Activated naive CD4-positive, alpha-beta T cell treated with anti-CD3 and anti-CD28 coated beads, Interleukin-2, amount 50 U/mL, for 72 hours (primary cell): ENCODE measurements around the gene PAXX. TPM values are rescaled to one million over a fixed set of nuclear protein-coding genes. Genes with fewer than 3 reads are reported as not detected.
"Not testable (repeated sequence)": the region's sequence is repeated elsewhere in the genome, so short reads cannot be mapped to it uniquely, and the experiment has no call there.

Experiments used
- ATAC-seq, 2 donors: fragments of 150-1000 bp; cut with Tn5 transposase; 2 replicates each; pipeline ENCODE4 v1.10.0; 2021; ENCODE audit warnings: mild to moderate bottlenecking in 2 of 2, moderate library complexity in 2 of 2
- DNase-seq, 2 donors: peaks; one replicate each; pipeline ENCODE4 v3.0.0; 2021 to 2022; ENCODE audit warnings: low spot score in 2 of 2
- H3K27ac Mint-ChIP-seq, 2 donors: one replicate each; pipeline ENCODE4 v1.8.0; 2022; ENCODE audit warnings: mild to moderate bottlenecking in 2 of 2, mixed read lengths in 2 of 2
- H3K36me3 Mint-ChIP-seq, 2 donors: one replicate each; pipeline ENCODE4 v1.8.0; 2022; ENCODE audit warnings: mixed read lengths in 2 of 2
- H3K9me3 Mint-ChIP-seq, 2 donors: one replicate each; pipeline ENCODE4 v1.8.0; 2022; ENCODE audit warnings: mixed read lengths in 2 of 2
- total RNA-seq, 2 donors: library from RNA; stranded (reverse); gene quantifications; one replicate each; pipeline ENCODE4 v1.2.3, GENCODE V29; 2022

The PAXX gene
- total RNA-seq, 2 donors from 2014 or later, result 36.7 to 64.5 TPM

DNA sequence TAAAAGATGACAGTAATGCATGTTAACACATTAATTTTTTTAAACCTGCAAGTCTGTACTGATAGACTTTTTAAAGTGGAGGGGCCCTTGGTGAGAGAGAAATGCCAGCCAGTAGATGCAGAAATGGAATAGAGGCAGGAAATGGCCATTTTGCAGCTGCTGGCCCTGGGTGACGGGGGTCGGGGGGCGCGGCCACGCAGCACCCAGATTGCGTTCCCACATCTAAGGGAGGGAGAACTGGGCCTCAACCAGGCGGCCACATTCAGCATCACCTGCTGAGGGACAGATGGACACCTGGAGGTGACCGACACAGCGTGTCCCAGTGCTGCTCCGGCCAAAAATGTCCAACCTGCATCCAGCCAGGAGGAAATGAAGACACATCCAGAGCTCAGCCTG lies 10.4 kb downstream of the PAXX start:
- Mint-ChIP-seq H3K27ac (no peak overlapping the region), H3K9me3 (no peaks in the 10 kb centered on the region), H3K36me3 (no peaks in the 10 kb centered on the region)
- no peak for DNase-seq
- ATAC-seq, result no peak

DNA sequence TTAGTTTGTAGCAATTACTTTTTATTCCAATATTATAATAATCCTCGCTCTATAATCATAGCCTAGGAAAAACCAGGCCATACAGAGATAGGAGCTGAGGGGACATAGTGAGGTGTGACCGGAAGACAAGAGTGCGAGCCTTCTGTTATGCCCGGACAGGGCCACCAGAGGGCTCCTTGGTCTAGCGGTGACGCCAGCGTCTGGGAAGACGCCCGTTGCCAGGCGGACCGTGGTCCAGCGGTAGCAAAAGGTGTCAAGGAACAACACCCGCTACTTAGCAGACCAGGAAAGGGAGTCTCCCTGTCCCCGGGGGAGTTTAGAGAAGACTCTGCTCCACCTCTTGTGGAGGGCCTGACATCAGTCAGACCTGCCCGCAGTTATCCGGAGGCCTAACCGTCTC lies 12.1 kb downstream of the PAXX start:
- not testable (repeated sequence) for DNase-seq, ATAC-seq, H3K36me3 Mint-ChIP-seq, H3K9me3 Mint-ChIP-seq, H3K27ac Mint-ChIP-seq

- Mint-ChIP-seq H3K27ac (peak overlapping the region in 1 of 2 donors; percentile 52), H3K36me3 (no peaks in the 10 kb centered on the region), H3K9me3 (no peaks in the 10 kb centered on the region)
- DNase-seq, result no peak
- ATAC-seq, result peak in 1 of 2 donors; percentile 46
Measured at GRCh38 chr9:137006116-137007003, 14.1 kb downstream of the PAXX start.

- no peaks in the 10 kb centered on the region for H3K36me3 Mint-ChIP-seq
- DNase-seq (no peak), ATAC-seq (no peak)
- no peaks in the 10 kb centered on the region for H3K9me3 Mint-ChIP-seq
- H3K27ac Mint-ChIP-seq, result no peak overlapping the region
Measured at GRCh38 chr9:137007108-137007815, 15.0 kb downstream of the PAXX start.

- DNase-seq, result no peak
- no peak overlapping the region for H3K27ac Mint-ChIP-seq
- H3K9me3 Mint-ChIP-seq, result no peaks in the 10 kb centered on the region
- ATAC-seq, result no peak
- no peaks in the 10 kb centered on the region for H3K36me3 Mint-ChIP-seq
Measured at GRCh38 chr9:137007816-137008270, 15.6 kb downstream of the PAXX start.

GRCh38 chr9:137008312-137008711 lies 16.1 kb downstream of the PAXX start:
- Mint-ChIP-seq H3K36me3 (no peaks in the 10 kb centered on the region), H3K9me3 (no peaks in the 10 kb centered on the region), H3K27ac (no peak overlapping the region)
- DNase-seq (no peak), ATAC-seq (no peak)

DNA sequence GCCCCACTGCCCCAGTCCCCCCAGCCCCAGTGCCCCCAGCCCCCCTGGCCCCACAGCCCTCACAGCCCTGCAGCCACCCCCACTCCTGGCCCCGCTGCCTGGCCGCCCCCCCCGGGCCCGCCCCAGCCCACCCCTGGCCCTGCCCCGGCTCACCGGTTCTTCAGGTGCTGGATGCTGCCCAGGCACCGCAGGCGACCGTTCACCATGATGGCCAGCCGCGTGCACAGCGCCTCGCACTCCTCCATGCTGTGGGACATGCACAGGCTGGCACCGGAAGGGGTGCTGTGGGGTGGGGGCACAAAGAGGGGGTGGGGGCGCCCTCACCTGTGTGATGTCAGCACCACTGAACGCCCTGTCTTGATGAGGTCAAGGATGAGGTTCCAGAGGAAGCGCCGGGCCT lies 17.0 kb downstream of the PAXX start:
- Mint-ChIP-seq H3K9me3 (no peaks in the 10 kb centered on the region), H3K36me3 (no peaks in the 10 kb centered on the region), H3K27ac (no peak overlapping the region)
- ATAC-seq (no peak), DNase-seq (no peak)

GRCh38 chr9:137009938-137010732 lies 17.9 kb downstream of the PAXX start:
- H3K36me3 Mint-ChIP-seq, result no peaks in the 10 kb centered on the region
- ATAC-seq (no peak), DNase-seq (no peak)
- no peaks in the 10 kb centered on the region for H3K9me3 Mint-ChIP-seq
- H3K27ac Mint-ChIP-seq, result no peak overlapping the region

- H3K9me3 Mint-ChIP-seq, result no peaks in the 10 kb centered on the region
- no peak overlapping the region for H3K27ac Mint-ChIP-seq
- H3K36me3 Mint-ChIP-seq, result no peaks in the 10 kb centered on the region
- DNase-seq, result no peak
- no peak for ATAC-seq
Measured at GRCh38 chr9:137011156-137011555, 18.9 kb downstream of the PAXX start.

- no peak for DNase-seq
- ATAC-seq, result no peak
- no peaks in the 10 kb centered on the region for H3K9me3 Mint-ChIP-seq
Measured at GRCh38 chr9:137011907-137012675, 19.9 kb downstream of the PAXX start.

GRCh38 chr9:137012694-137013570 lies 20.7 kb downstream of the PAXX start:
- Mint-ChIP-seq H3K27ac (no peak overlapping the region), H3K9me3 (no peaks in the 10 kb centered on the region), H3K36me3 (no peaks in the 10 kb centered on the region)
- DNase-seq, result no peak
- no peak for ATAC-seq

More at GRCh38 chr9:137011907-137012675, 19.9 kb downstream of the PAXX start:
- Mint-ChIP-seq H3K36me3 (no peaks in the 10 kb centered on the region), H3K27ac (no peak overlapping the region)

GRCh38 chr9:137013571-137013940 lies 21.3 kb downstream of the PAXX start:
- DNase-seq, result no peak
- Mint-ChIP-seq H3K9me3 (no peaks in the 10 kb centered on the region), H3K27ac (no peak overlapping the region), H3K36me3 (no peaks in the 10 kb centered on the region)
- ATAC-seq, result no peak

GRCh38 chr9:137014166-137014565 lies 21.9 kb downstream of the PAXX start:
- DNase-seq (no peak), ATAC-seq (no peak)
- Mint-ChIP-seq H3K36me3 (no peaks in the 10 kb centered on the region), H3K27ac (no peak overlapping the region), H3K9me3 (no peaks in the 10 kb centered on the region)

DNA sequence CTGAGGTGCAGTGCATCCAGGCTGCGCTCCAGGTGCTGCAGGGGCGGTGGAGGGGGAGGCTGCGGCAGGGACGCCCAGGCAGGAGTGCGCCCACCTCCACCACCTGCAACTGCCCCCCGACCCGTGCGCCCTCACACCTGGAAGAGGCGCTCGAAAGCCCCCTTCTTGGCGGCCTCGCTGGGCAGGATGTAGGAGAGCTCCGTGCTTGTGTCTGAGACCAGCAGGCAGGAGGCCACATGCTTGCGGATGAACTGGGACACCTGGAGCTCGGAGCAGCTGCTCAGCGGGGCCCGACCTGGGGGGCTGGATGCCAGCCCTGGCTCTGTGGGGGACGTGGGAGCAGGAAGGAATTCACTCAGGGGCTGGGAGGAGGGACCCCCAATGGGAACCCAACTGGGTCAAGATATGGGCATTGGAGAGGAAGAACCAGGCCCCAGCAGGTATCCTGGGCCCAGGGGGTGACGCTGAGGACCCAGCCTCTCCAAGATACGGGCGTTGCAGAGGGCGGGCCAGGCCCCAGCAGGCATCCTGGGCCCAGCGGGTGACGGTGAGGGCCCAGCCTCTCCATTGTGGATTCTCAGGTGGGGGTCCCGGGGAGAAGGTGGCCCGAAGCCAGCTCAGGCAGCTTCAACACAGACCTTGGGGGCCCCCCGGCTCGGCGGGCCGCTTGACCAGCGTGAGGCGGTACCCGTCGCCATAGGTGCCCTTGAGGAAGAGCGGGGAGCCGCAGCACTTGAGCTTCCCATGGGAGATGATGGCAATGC lies 22.7 kb downstream of the PAXX start:
- no peaks in the 10 kb centered on the region for H3K36me3 Mint-ChIP-seq
- no peaks in the 10 kb centered on the region for H3K9me3 Mint-ChIP-seq
- DNase-seq, result no peak
- ATAC-seq, result no peak
- H3K27ac Mint-ChIP-seq, result no peak overlapping the region

- ATAC-seq, result no peak
- Mint-ChIP-seq H3K36me3 (no peaks in the 10 kb centered on the region), H3K27ac (no peak overlapping the region), H3K9me3 (no peaks in the 10 kb centered on the region)
- no peak for DNase-seq
Measured at GRCh38 chr9:137015540-137015930, 23.3 kb downstream of the PAXX start.
